Central memory CD8-positive, alpha-beta T cell (primary cell): ENCODE data around the gene ZNF664.

Experiments used
- ATAC-seq: fragments of 150-1000 bp; cut with Tn5 transposase; replicated peaks from 2 replicates; pipeline ENCODE4 v1.10.0; 2022; ENCODE audit warnings: mild to moderate bottlenecking, moderate FRiP score, moderate number of reproducible peaks; ENCODE audit not compliant: poor library complexity, severe bottlenecking; ENCODE audit errors: extremely low read depth
- DNase-seq, 2 donors: peaks; one replicate each; pipeline ENCODE4 v3.0.0; 2021; ENCODE audit warnings: low spot score in 2 of 2
- H3K27ac Mint-ChIP-seq: one replicate; pipeline ENCODE4 v1.8.0; 2022; ENCODE audit warnings: low read depth, mild to moderate bottlenecking, moderate library complexity, mixed read lengths
- H3K27me3 Mint-ChIP-seq: one replicate; pipeline ENCODE4 v1.8.0; 2022; ENCODE audit warnings: mixed read lengths
- H3K36me3 Mint-ChIP-seq: one replicate; pipeline ENCODE4 v1.8.0; 2022; ENCODE audit warnings: mild to moderate bottlenecking, moderate library complexity, mixed read lengths; ENCODE audit not compliant: insufficient read depth
- H3K4me1 Mint-ChIP-seq: one replicate; pipeline ENCODE4 v1.8.0; 2022; ENCODE audit warnings: mixed read lengths
- H3K4me3 Mint-ChIP-seq: one replicate; pipeline ENCODE4 v1.8.0; 2022; ENCODE audit warnings: mild to moderate bottlenecking, moderate library complexity, mixed read lengths
- H3K9me3 Mint-ChIP-seq: one replicate; pipeline ENCODE4 v1.8.0; 2022; ENCODE audit warnings: mixed read lengths

The ZNF664 gene

DNA sequence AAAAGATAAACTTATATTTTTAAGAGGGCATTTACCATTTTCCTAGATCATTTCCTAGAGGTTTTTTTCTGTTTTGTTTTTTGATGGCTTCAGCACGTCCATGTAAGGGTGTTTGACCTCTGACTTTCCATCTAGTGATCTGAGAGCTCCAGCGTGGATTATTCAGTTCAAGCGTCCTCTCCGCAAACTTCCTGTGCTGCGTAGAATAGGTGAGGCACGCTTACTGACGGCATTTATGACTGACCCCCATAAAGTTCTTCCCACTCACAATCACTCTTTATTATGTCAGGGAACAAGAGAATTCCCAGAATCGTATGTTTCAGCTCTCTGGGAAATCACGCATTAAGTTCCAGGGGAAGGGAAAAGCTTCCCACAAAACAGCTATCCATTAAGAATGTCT lies 16.8 kb upstream of the ZNF664 start:
- Mint-ChIP-seq H3K4me1 (peaks cover 3% of the 10 kb centered on the region), H3K36me3 (peaks cover 2% of the 10 kb centered on the region), H3K27me3 (no peaks in the 10 kb centered on the region), H3K9me3 (no peaks in the 10 kb centered on the region), H3K27ac (no peak overlapping the region), H3K4me3 (no peak overlapping the region)
- ATAC-seq (no peak), DNase-seq (no peak)

DNA sequence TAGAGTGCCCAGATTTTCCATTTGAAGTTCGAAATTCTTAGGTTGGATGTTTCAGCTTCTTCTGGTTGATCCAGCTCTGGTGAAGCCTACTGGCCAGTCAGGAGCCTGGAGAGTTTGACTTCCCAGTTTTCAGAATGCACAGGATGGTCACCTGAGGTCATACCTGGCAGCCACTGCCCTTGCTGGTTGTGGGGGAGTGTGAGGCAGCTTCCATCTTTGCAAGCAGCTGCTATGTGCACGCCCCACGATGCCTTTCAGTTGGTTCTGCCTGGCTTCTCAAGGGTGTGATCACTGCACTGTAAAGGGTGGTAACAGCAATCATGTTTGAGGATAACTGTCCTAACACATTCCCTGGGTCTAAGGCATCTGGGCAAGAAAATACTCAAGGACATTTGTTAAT lies 15.8 kb upstream of the ZNF664 start:
- Mint-ChIP-seq H3K4me1 (peaks cover 5% of the 10 kb centered on the region), H3K27me3 (no peaks in the 10 kb centered on the region), H3K4me3 (no peak overlapping the region), H3K36me3 (peaks cover 2% of the 10 kb centered on the region), H3K27ac (no peak overlapping the region), H3K9me3 (no peaks in the 10 kb centered on the region)
- DNase-seq (no peak), ATAC-seq (no peak)

DNA sequence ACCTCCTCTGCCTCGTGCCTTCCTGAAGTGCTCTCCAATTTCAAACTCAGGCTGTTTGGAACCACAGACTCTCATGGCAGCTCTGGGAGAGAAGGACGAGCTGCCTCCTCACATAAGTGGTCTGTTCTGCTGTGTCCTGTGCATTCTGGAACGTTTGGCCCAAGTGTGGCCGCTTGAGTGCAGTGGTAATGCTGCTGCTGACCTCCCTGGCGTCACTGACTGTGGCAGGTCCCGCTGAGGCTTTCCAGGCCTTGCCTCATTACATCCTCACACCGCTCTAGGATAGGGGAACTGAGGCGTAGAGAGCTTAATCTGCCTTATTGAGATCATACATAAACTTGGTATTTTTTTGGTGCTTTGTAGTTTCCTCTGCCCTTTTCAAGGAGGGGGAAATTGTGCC lies 14.6 kb upstream of the ZNF664 start:
- DNase-seq (no peak), ATAC-seq (no peak)
- Mint-ChIP-seq H3K27me3 (no peaks in the 10 kb centered on the region), H3K36me3 (peaks cover 2% of the 10 kb centered on the region), H3K4me3 (no peak overlapping the region), H3K4me1 (peaks cover 9% of the 10 kb centered on the region), H3K27ac (no peak overlapping the region), H3K9me3 (no peaks in the 10 kb centered on the region)

DNA sequence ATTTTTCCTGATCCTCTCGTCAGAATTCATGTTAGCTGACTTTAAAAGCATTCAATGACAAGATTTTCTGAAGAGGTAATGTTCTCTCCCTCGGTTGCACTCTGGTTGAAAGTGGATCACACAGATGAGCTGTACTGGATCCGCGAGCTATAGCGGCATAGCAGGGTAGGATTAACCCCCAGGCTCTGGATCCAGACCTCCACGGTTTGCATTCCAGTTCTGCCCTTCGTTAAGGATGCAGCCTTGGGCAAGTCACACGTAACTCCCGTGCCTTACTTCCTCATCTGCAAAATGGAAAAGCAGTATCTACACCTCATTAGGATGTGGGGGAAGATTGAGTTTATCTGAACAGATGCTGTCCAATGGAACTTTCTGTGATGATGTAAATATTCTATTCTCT lies 14.1 kb upstream of the ZNF664 start:
- Mint-ChIP-seq H3K4me1 (peaks cover 11% of the 10 kb centered on the region), H3K9me3 (no peaks in the 10 kb centered on the region), H3K27me3 (no peaks in the 10 kb centered on the region), H3K27ac (no peak overlapping the region), H3K36me3 (peaks cover 2% of the 10 kb centered on the region), H3K4me3 (no peak overlapping the region)
- DNase-seq (no peak), ATAC-seq (no peak)

DNA sequence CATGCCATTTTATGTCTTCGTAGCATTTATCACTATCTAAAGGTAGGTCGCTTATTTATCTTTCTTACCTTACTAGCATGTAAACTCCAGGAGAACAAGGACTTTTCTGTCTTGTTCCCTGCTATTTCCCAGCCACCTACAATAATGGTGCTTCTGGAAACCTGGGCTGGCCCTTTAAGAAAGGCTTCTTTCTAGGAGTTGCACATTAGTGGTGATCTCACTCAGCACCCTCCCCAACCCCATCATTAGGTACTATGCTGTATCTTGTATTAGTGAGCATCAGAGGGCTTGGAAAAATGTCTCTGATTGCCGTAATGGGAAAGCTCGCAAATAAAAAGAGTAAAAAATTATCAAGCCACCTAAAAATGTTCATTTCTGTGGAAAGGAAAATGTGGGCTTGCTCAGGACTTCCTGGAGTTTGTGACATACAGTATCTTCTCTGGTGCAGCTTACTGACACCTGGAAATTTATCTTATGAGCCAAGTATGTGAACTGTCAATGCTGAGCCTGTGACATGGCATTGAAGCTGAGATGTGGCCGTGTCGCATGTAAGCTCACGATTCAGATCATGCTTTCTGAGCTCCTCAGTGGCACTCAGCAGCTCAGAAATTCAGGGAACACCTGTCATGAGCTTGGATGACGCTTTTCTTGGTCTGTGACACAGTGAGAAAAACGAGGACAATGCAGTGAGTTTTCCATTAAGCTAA lies 12.8 kb upstream of the ZNF664 start:
- ATAC-seq (no peak), DNase-seq (no peak)
- Mint-ChIP-seq H3K4me1 (peaks cover 11% of the 10 kb centered on the region), H3K27me3 (no peaks in the 10 kb centered on the region), H3K36me3 (peaks cover 2% of the 10 kb centered on the region), H3K27ac (no peak overlapping the region), H3K9me3 (no peaks in the 10 kb centered on the region), H3K4me3 (no peak overlapping the region)

DNA sequence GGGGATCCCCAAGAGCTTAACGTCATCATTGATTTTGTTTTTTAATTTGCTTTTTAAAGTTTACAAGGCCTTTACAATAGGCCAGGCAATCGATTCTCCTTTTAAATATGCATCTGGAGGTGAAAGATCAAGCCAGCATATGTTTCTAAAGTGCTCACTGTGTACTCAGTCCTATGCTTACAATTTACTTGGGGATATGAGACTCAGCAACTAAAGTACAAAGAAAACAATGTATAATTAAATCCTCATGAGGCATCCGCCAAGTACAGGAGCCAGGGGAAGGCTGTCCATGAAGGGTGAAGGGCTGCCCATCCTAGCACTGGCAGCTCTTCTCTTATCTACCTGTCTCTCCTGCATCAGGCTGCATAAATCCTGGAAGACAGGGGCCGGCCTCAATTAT lies 12.2 kb upstream of the ZNF664 start:
- no peaks in the 10 kb centered on the region for H3K9me3 Mint-ChIP-seq
- H3K4me1 Mint-ChIP-seq = peaks cover 11% of the 10 kb centered on the region
- no peak for DNase-seq
- H3K4me3 Mint-ChIP-seq = no peak overlapping the region
- peaks cover 2% of the 10 kb centered on the region for H3K36me3 Mint-ChIP-seq
- ATAC-seq = no peak
- no peaks in the 10 kb centered on the region for H3K27me3 Mint-ChIP-seq
- no peak overlapping the region for H3K27ac Mint-ChIP-seq

DNA sequence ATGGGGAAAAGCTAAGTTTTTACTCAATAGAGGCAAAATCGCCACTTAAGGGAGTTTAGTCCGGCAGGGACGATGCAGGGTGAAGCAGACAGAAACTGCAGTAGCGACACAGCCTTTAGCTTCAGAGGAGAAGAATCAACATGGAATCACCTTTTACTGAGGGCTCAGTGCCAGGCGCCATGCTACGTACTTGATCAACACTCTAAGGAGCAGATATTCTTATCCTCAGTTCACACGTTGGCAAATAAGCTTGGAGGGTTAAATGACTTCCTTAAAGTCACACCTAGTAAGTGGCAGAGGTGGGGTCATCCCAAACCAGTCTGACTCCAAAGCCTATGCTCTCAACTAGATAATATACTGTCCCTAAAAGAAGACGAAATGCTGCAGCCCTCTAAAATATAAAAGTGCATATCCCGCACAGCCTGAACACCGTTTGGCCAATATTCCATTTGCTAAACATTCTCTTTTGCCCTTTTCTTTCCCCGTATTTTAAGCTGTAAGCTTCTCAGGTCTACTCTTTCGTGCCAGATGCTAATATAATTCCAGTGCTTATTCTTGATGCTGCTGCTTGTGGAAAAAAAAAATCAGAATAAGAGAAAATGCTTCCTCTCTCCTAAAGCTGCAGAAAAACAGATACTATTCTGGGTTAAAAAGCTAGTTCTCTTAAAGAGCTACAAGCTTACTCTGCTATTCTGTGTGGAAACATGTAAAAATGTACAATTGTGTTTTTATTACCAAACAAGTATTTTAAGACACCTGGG lies 11.2 kb upstream of the ZNF664 start:
- Mint-ChIP-seq H3K4me3 (no peak overlapping the region), H3K4me1 (peaks cover 11% of the 10 kb centered on the region), H3K27ac (peak overlapping the region; percentile 38), H3K9me3 (no peaks in the 10 kb centered on the region), H3K27me3 (no peaks in the 10 kb centered on the region), H3K36me3 (peaks cover 2% of the 10 kb centered on the region)
- ATAC-seq = no peak
- DNase-seq = no peak

DNA sequence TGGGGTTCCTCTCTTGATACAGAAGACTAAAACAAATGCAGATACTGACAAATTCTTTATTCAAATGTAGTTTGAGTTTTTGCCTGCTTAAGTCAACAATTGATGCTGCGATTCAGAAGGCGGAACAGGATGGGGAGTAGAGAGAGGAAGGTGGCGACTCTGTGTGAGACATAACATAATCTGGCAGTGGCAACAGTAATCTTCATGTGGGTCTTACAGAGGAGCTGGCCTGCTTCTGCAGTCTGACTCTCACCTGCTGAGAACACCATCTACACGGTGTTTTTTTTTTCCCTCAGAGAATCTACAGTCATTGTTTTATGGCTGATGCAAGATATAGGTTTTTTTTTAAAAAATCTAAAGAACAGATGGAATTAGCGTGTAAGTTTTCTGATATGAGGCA lies 10.5 kb upstream of the ZNF664 start:
- Mint-ChIP-seq H3K9me3 (no peaks in the 10 kb centered on the region), H3K27ac (peak overlapping the region; percentile 38), H3K4me1 (peaks cover 15% of the 10 kb centered on the region), H3K36me3 (peaks cover 2% of the 10 kb centered on the region), H3K27me3 (no peaks in the 10 kb centered on the region), H3K4me3 (no peak overlapping the region)
- ATAC-seq (no peak), DNase-seq (no peak)

DNA sequence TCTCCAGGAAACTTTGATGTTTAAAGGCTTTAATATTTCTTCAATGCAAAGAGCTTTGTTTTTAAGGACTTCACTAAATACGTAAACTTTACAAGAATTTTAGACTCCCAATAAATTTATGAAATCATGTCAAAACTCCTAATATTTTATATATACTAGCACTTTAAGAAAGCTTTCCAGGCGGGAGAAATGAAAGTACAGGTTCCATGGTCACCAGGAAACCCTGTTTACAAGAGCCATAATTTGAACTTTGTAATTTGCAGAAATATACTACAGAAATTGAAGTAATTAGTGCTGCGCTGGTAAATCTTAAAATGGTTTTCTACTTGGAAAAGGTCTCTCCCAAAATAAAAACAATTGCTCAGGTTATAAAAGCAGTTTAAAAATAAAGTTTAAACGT lies 9.2 kb upstream of the ZNF664 start:
- Mint-ChIP-seq H3K9me3 (no peaks in the 10 kb centered on the region), H3K4me1 (peaks cover 20% of the 10 kb centered on the region), H3K27ac (no peak overlapping the region), H3K27me3 (no peaks in the 10 kb centered on the region), H3K4me3 (no peak overlapping the region), H3K36me3 (no peaks in the 10 kb centered on the region)
- ATAC-seq = no peak
- no peak for DNase-seq

DNA sequence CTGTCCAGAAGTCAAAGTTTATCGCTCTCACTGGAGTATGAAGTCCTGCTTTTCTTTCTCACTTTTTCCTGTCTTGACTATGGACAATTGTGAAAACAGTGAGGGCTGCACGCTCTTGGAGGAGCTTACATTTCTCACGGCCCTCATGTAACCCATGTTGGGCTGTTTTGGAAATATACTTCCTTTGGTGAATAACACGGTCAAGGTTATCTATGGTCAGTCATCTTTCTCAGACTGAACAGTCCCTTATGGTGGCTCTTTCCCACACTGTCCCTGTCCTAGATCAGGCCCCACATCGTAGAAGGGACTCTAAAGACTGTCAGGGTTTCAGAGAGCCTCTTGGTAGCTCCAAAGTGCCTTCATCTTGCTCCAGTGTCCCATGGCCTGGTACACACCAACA lies 7.6 kb upstream of the ZNF664 start:
- Mint-ChIP-seq H3K27me3 (no peaks in the 10 kb centered on the region), H3K9me3 (no peaks in the 10 kb centered on the region), H3K4me3 (no peak overlapping the region), H3K36me3 (no peaks in the 10 kb centered on the region), H3K27ac (no peak overlapping the region), H3K4me1 (peaks cover 26% of the 10 kb centered on the region)
- no peak for DNase-seq
- ATAC-seq = no peak

DNA sequence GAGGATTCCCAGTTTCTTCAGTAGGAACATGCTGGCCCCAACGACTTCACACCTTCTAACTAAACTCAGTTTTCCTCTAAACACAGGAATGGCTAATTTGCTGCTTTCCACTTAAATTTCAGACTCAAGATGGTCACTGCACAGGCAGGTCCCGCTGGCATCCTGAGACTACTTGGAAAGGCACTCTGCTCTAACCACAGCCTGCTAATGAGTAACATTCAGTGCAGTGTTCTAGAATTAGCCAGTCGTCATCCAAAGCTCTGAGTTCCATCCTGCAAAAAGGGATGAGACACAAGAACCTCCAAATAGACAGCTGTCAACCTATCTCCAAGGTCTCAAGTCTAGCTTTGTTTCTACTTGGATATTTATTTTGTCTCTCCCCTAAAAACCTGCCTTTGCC lies 6.4 kb upstream of the ZNF664 start:
- Mint-ChIP-seq H3K4me1 (peaks cover 21% of the 10 kb centered on the region), H3K4me3 (no peak overlapping the region), H3K27me3 (no peaks in the 10 kb centered on the region), H3K9me3 (no peaks in the 10 kb centered on the region), H3K27ac (no peak overlapping the region), H3K36me3 (peaks cover 3% of the 10 kb centered on the region)
- no peak for DNase-seq
- ATAC-seq = no peak

DNA sequence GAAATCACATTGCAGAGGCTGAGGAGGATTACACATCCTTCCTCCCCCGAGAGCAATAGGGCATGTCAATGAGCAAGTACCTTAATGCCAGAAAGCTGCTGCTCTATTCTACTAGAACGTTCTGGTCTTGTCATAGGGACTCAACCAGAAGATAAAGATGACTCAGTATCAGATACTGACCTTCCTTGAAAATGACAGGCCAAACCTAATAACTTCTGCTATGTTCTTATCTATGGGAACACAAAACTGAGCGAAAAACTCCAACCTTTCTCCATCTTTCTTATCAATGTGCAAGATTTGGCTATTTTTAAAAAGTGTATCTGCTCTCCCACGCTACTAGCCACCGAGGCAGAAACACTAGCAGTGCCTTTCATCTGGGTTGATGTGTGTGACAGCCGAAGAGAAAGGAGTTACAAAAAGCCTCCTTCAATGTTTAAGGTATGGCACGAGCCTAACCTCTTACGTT lies 5.9 kb upstream of the ZNF664 start:
- no peak overlapping the region for H3K4me3 Mint-ChIP-seq

DNA sequence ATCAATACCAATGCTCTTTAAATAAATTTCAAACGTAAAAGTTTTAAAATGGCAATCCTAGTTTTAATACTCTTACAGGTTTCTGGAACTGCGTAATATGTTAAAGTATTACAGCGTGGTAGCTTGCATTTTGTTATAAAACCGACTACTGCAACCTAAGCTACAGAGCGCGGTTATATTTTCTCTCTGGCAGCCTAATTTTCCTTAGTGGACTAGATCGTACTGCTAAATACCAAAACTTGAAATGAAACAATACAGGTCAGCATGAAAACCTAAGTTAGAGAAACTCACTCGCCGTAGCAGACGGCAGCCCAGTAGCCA lies 1.6 kb upstream of the ZNF664 start:
- DNase-seq (no peak), ATAC-seq (no peak)
- H3K4me3 Mint-ChIP-seq = peak overlapping the region; percentile 97
- peak overlapping the region; percentile 87 for H3K27ac Mint-ChIP-seq
- peaks cover 13% of the 10 kb centered on the region for H3K36me3 Mint-ChIP-seq
- no peaks in the 10 kb centered on the region for H3K27me3 Mint-ChIP-seq
- H3K4me1 Mint-ChIP-seq = peaks cover 35% of the 10 kb centered on the region
- no peaks in the 10 kb centered on the region for H3K9me3 Mint-ChIP-seq

More for the DNA sequence above, 5.9 kb upstream of the ZNF664 start:
- H3K4me1 Mint-ChIP-seq = peaks cover 21% of the 10 kb centered on the region
- H3K9me3 Mint-ChIP-seq = no peaks in the 10 kb centered on the region
- no peak overlapping the region for H3K27ac Mint-ChIP-seq
- ATAC-seq (no peak), DNase-seq (no peak)
- no peaks in the 10 kb centered on the region for H3K27me3 Mint-ChIP-seq
- H3K36me3 Mint-ChIP-seq = peaks cover 5% of the 10 kb centered on the region
